NT2/D1 (cell line): ENCODE results near the gene R3HCC1L.

Experiments
- SUZ12 ChIP-seq: IDR thresholded peaks from 2 replicates; pipeline ENCODE4 v1.6.1; 2011; ENCODE audit not compliant: insufficient read length, insufficient read depth; ENCODE audit errors: extremely low read depth
- YY1 ChIP-seq: IDR thresholded peaks from 2 replicates; pipeline ENCODE4 v1.6.1; 2011; ENCODE audit not compliant: insufficient read length, insufficient read depth
- ZNF274 ChIP-seq: IDR thresholded peaks from 2 replicates; pipeline ENCODE4 v1.6.1; 2011; ENCODE audit warnings: mild to moderate bottlenecking, low read depth, low read length

GRCh38 chr10:98264378-98265065, 130.1 kb downstream of the R3HCC1L start:
- no peak for TF ChIP-seq YY1
- TF ChIP-seq SUZ12, result no peak
- no peak for TF ChIP-seq ZNF274
